PFSK-1 (cell line): ENCODE measurements around the gene SRP72.

Experiments used
- FOXP2 ChIP-seq: optimal IDR thresholded peaks from 2 replicates; pipeline ENCODE3; 2011; ENCODE audit warnings: borderline replicate concordance, control low read depth, inconsistent platforms; ENCODE audit not compliant: insufficient read depth; ENCODE audit errors: extremely low read length, extremely low read depth
- POLR2AphosphoS5 ChIP-seq: IDR thresholded peaks from 2 replicates; pipeline ENCODE4 v1.6.1; 2012; ENCODE audit warnings: low read depth, mild to moderate bottlenecking, control low read depth, low read length, moderate library complexity
- SIN3A ChIP-seq: IDR thresholded peaks from 2 replicates; pipeline ENCODE4 v1.6.1; 2012; ENCODE audit warnings: mild to moderate bottlenecking, low read length, moderate library complexity, borderline replicate concordance; ENCODE audit not compliant: insufficient read depth
- TAF1 ChIP-seq: IDR thresholded peaks from 2 replicates; pipeline ENCODE4 v1.6.1; 2012; ENCODE audit warnings: low read length, control low read depth, borderline replicate concordance; ENCODE audit not compliant: insufficient read depth
- TF ChIP-seq, protein P1 (sequence below), 2 experiments: IDR thresholded peaks; 2 replicates each; pipeline versions ENCODE4 v1.6.1 to v1.8.0; 2011 to 2012; ENCODE audit warnings: low read depth in 2 of 2, low read length in 2 of 2, control low read depth in 1 of 2, inconsistent platforms in 1 of 2, mild to moderate bottlenecking in 1 of 2, moderate library complexity in 1 of 2; ENCODE audit not compliant: insufficient read depth in 1 of 2

Gene SRP72

DNA sequence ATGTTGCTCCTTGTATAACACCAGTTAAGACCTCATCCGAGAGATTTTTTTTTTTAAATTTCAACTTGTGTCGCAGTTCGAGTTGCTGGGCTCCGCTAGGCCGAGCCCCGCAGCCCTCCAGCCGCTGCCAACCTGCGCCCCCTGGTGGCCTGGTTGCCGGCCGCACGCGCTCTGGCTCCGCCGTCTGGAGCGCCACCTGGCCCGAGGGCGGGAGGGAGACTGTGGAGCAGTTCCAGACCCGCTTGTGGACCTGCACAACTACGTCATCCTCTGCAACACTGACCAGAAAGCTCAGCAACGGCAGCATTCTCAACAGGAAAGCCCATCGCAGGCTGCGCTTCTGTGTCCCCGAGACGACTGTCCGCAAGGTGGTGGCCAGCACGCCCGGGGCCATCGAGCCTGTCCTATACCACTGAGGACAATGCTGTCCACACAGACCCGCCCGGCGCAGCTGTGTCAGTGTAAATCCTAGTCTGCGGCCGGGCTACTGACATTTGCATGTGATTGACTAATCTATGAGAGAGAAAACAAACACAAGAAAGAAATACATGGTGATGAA, 77.2 kb downstream of the SRP72 start:
- no peak for TF ChIP-seq TAF1
- TF ChIP-seq, protein P1, sequence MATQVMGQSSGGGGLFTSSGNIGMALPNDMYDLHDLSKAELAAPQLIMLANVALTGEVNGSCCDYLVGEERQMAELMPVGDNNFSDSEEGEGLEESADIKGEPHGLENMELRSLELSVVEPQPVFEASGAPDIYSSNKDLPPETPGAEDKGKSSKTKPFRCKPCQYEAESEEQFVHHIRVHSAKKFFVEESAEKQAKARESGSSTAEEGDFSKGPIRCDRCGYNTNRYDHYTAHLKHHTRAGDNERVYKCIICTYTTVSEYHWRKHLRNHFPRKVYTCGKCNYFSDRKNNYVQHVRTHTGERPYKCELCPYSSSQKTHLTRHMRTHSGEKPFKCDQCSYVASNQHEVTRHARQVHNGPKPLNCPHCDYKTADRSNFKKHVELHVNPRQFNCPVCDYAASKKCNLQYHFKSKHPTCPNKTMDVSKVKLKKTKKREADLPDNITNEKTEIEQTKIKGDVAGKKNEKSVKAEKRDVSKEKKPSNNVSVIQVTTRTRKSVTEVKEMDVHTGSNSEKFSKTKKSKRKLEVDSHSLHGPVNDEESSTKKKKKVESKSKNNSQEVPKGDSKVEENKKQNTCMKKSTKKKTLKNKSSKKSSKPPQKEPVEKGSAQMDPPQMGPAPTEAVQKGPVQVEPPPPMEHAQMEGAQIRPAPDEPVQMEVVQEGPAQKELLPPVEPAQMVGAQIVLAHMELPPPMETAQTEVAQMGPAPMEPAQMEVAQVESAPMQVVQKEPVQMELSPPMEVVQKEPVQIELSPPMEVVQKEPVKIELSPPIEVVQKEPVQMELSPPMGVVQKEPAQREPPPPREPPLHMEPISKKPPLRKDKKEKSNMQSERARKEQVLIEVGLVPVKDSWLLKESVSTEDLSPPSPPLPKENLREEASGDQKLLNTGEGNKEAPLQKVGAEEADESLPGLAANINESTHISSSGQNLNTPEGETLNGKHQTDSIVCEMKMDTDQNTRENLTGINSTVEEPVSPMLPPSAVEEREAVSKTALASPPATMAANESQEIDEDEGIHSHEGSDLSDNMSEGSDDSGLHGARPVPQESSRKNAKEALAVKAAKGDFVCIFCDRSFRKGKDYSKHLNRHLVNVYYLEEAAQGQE (IDR thresholded peaks at IDR 0.05; ENCODE audit: insufficient read depth in 1 of 2, low read depth in 2 of 2, low read length in 2 of 2), result 0 out of 4 replicates have a peak, but pooled peaks of 1 of the 2 experiments have one; percentile 11
- no peak for TF ChIP-seq SIN3A
- peak; percentile 62 for TF ChIP-seq FOXP2
- no peak for TF ChIP-seq POLR2AphosphoS5

DNA sequence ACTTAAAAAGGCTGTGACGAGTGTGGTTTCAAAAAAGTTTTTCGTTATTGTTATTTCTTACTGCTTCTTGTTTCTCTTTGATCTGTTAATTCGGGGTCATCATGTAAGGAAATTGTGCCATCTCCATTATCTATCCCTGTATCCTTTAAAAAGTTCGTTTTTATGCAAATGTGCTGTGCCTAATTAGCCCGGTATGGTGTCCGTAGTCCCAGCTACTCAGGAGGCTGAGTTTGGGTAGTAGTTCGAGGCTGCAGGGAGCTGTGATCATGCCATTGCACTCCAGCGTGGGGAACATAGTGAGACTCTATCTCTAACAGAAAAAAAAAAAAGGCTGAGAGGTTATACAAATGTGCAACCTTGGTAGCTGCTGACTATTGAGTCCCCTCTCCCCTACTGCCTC, 83.2 kb downstream of the SRP72 start:
- TF ChIP-seq, protein P1 (IDR thresholded peaks at IDR 0.05; ENCODE audit: insufficient read depth in 1 of 2, low read depth in 2 of 2, low read length in 2 of 2), result no peak
- TF ChIP-seq TAF1 (no peak), POLR2AphosphoS5 (no peak), FOXP2 (no peak), SIN3A (no peak)

DNA sequence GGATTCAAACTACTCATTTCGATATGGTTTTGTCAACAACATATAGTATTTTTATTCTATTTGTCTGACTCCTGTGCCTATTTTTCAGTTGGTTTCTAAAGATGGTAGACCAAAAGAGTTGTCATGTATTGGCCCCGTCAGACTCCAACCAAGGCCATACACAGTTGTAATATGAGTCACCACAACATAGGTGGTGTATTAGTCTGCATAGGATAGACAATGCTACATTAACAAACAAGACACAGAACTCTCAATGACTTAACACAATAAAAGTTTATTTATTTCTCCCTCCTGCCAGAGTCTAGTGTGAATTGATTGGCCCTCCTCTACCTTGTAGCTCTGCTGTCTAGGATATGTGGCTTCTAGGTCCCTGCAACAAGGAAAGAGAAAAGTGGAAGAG, 84.1 kb downstream of the SRP72 start:
- TF ChIP-seq SIN3A (no peak), POLR2AphosphoS5 (no peak), TAF1 (no peak), FOXP2 (no peak)
- TF ChIP-seq, protein P1 (IDR thresholded peaks at IDR 0.05; ENCODE audit: insufficient read depth in 1 of 2, low read depth in 2 of 2, low read length in 2 of 2), result no peak

DNA sequence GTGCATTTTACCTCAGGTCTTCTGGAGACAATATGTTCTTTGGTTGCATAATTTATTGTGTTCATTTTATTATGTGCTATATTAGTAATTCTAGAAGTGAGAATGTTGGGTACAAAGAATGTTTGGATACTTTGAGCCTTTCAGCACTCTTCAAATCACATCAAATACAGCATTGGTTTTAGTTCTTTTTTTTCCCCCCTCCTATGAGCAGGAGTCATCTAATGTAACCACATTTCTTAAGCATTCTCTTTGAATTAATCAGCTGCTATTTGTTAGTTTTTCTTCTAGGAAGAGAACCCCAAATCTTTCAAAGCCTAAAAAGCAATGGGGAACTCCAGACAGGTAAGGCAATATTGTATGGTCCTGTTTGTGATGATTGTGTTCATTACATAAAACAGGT, 84.9 kb downstream of the SRP72 start:
- no peak for TF ChIP-seq TAF1
- TF ChIP-seq, protein P1 (IDR thresholded peaks at IDR 0.05; ENCODE audit: insufficient read depth in 1 of 2, low read depth in 2 of 2, low read length in 2 of 2), result no peak
- TF ChIP-seq POLR2AphosphoS5, result no peak
- no peak for TF ChIP-seq SIN3A
- no peak for TF ChIP-seq FOXP2
